Stimulated activated CD8-positive, alpha-beta memory T cell treated with anti-CD3 and anti-CD28 coated beads, Interleukin-4, amount 100 ng/mL, for 4 hours (primary cell): ENCODE results near the gene LPGAT1.
"Not testable (repeated sequence)": the region's sequence is repeated elsewhere in the genome, so short reads cannot be mapped to it uniquely, and the experiment has no call there.

Source experiments
- DNase-seq, 2 donors: peaks; one replicate each; pipeline ENCODE4 v3.0.0-alpha.2; 2020; ENCODE audit warnings: low read depth in 2 of 2, low spot score in 1 of 2

LPGAT1 gene

DNA sequence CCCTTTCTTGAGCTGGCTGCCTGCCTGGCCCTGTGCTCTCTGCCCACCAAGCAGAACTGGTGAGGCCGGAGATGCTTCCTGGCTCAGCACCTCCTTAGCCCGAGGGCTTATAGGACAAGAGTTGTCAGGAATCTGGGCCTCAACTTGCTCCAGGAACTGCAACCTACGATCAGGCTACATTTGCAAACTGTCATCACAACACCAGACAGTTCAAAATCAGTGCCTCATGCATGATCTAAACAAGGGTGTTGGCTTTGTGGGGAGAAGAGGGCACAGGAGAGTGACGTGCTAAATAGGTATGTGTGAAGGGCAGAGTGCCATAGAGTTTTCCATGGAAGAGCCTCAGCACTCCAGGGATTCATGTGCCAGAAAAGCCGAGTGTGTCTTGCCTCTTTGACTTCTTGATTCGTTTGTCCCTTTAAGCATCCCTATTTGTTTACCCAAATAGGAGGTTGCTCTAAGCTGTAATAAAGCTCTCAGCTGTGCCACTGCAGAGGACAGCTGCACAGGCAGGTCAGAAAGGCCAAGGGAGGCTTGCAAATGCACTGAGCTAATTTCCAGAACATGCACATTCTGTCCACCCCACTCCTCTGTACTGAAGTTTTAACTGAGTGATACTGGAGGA lies 125.0 kb downstream of the LPGAT1 start:
- no peak for DNase-seq

DNA sequence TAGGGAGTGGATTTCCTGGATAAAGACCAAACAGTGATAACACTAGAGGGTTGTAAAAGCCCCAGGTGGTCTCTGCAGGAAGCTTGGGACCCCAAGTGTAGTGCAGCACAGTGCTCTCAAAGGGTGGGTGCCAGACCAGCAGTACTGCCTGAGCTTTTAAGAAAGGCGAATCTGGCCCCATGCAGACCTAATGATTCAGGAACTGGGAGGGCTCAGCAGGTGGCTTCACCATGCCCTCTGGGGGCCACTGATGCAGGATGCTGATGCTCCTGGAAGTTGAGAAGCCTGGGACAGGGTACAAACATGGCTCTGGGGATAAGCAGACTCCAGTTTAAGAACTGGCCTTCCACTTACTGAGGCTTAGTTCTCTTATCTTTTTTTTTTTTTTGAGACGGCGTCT lies 126.0 kb downstream of the LPGAT1 start:
- DNase-seq, result no peak

DNA sequence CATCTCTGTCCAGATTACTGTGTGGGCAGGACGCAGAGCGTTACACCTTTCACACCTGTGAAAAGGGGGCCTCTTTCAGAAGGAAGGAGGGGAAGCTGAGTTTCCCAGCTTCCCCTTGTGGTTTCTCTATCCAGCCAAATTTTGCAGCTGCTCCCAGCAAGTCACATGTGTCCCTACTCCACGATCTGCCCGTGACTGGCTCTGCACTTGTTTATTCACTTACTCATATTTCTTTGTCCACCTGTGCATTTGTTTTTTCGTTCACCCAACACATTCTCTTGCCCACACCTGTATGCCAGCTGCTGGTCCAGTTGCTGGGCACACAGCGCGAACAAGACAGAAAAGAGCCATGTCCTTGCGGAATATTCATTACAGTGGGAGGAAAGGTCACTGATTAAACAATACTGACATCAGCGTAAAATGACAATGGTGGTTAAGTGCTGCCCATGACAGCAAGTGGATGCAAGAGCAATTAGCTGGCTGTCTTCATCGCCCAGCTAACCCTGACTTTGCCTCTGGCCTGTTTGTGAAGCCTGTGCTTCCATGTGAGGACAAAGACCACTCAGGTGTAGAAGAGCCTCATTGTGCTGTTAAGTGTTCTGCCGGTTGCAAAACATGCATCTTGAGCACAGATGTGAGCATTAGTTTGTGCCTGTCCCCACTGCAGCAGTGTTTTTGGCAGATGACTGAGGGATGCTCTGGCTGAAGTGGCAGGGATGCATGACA lies 126.6 kb downstream of the LPGAT1 start:
- no peak for DNase-seq

DNA sequence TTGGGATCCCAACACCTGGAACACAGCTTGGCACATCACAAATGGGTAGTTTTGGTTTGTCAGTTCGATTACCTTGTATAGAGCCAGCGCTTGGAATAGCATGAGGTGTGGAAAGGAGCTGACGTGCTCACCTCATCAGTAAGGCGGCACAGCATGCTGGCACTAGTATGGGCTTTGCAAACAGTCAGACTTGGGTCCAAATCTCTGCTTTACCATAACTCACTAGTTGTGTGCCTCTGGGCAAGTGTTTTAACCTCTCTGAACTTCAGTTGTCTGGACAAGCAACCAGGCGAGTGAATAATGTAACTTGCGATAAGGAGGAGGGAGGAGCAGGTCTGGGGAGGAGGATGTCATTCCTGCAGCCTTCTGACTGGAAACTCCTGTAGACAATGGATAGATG lies 128.8 kb downstream of the LPGAT1 start:
- no peak for DNase-seq

DNA sequence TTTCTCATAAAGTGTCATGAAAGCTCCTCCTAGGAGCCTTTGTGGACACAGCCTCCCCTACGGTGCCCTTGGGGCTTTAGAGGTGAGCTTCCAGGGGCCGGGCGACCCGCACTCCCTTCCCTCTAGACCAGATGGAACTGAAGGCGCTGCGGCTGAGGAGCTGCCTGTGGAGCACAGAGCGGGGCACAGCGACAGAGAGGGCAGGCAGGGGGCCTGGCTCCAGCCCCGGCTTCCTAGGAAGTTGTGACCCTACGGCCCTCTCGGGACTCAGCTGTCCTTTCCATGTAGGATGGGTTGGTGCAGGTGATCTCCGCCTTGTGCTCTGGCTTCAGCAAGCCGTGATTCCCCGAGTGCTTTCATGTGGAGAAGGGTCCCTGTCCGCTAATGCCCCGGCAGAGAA lies 131.5 kb downstream of the LPGAT1 start:
- DNase-seq, result no peak

DNA sequence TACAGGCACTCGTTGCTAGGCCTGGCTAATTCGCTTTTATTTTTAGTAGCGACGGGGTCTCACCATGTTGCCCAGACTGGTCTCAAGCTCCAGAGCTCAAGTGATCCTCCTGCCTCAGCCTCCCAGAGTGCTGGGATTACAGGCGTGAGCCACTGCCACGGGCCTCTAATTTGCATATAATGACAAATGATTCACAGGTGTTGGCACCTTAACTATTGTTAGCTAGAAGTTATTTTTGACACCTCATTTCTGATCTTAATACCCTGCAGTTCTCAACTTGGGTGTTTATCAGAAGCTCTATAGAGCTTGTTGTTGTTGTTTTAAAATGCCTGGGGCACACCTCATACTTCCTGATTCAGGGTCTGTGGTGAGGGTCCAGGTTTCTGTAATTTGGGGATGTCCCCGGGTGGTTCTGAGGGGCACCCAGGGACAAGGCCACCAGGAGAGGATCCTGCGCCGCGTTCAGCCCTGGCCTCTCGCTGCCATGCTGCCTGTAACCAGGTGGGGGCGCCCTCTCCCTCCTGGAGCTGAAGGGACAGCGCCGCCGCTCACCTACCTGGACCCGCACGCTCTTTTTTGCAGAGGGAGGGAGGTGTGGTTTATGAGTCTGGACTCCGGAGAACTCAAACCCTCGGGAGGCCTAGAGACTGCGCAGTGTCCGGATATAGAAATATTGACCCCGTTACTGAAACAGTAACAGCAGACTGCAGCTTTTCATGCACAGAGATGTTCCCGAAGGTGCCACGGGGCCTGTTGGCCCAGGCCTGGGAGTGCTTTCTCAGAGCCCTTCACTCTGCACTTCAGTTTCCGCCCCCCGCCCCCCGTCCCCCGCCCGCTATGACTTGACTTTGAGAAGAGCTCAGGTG lies 132.2 kb downstream of the LPGAT1 start:
- DNase-seq, result peak; percentile 55 to 69

DNA sequence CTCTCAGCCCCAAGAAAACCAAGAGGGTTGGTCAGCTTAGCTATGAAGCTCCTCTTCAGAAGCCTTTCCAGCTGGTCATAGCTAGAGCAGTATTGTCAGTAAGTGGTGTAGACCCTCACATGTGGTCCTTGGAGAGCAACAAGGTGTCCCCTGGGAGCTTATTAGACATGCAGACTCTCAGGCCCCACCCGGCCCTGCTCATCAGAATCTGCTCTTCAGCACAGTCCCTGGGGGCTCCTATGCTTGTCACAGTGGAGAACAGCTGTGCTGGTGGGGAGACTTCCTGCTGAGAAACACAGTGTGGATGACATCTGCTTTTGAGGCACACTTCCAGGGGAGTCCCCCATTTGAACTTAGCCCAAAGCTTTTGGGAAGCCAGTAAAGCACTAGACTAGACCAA lies 133.2 kb downstream of the LPGAT1 start:
- DNase-seq, result no peak

DNA sequence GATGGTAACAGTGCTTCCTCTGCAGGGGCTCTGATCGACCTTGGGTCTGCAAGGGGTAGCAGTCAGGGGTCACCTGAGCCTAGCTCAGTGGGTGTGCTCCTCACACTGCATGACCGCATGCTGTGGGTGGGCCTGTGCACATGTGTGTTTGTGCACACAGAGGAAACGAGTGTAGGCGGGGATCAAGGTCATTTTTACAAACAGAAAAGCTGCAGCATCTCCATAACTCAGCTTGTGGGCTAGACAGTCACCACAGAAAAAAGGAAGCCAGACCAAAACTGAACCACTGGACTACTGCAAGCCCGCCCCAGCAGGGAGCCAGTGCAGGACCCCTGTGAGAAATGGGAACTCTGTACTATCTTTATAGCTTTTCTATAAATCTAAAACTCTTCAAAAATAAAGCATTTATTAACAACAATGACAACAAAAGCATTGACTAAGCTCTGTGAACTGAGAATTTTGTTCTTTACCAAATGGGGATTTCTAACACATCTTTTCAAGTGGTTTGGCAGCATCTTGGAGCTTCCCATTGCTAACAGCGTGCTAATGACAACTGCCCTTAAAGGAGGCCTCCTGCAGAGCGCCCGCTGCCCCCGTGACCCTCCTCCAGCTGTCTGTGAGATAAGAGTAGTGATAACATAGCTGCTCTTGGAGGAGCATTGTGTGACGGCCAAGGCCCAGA lies 135.3 kb downstream of the LPGAT1 start:
- no peak for DNase-seq

DNA sequence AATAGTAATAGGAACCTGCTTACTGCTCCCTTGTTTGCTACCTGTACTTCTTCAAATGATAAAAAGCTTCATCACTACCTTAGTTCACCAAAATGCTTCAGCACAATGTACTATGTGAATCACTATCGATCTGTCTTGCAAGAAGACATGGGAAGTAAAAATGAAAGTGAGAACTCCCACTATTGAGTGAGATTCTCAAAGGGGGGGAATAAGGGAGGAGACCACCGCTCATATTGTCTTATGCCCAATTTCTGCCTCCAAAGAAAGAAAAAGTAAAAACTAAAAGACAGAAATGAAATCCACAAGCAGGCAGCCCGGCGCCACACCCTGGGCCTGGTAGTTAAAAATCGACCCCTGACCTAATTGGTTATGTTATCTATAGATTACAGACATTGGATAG lies 136.7 kb downstream of the LPGAT1 start:
- DNase-seq, result not testable (repeated sequence)
